Measurements from ENCODE around the gene PDIA6.

GRCh38 chr2:10792001-10792634, 20.5 kb downstream of the PDIA6 start:
- TF ChIP-seq POLR2A (IDR thresholded peaks at IDR 0.05) (no peak), CTCF (IDR thresholded peaks at IDR 0.05) (no peak)

All from body of pancreas (tissue), 4 donors.